MG63 (cell line): Measurements from ENCODE around the gene FAM110A. TPM values are rescaled to one million over a fixed set of nuclear protein-coding genes. Genes with fewer than 3 reads are reported as not detected.
A peak's percentile ranks its signal among the peaks of the same experiment; 100 is the strongest.

Experiments
- DNase-seq: peaks from one replicate; pipeline ENCODE4 v3.0.0-alpha.2; 2020
- H3K27me3 ChIP-seq: fragments of 250-450 bp; sonication (Bioruptor Pico); 2 replicates; pipeline ENCODE4 v1.5.1; 2020; ENCODE audit warnings: mild to moderate bottlenecking, moderate library complexity
- H3K36me3 ChIP-seq: fragments of 250-450 bp; sonication (Bioruptor Pico); 2 replicates; pipeline ENCODE4 v1.5.1; 2020; ENCODE audit warnings: mild to moderate bottlenecking, moderate library complexity
- H3K4me3 ChIP-seq: fragments of 250-450 bp; sonication (Bioruptor Pico); 2 replicates; pipeline ENCODE4 v1.5.1; 2020; ENCODE audit warnings: mild to moderate bottlenecking, moderate library complexity
- H3K9me3 ChIP-seq: fragments of 250-450 bp; sonication (Bioruptor Pico); 2 replicates; pipeline ENCODE4 v1.5.1; 2020; ENCODE audit warnings: mild to moderate bottlenecking, moderate library complexity
- total RNA-seq: library from RNA; depleted of rRNA; stranded (reverse); fragments of >200 nt; shearing (Covaris generic); gene quantifications from 2 replicates; pipeline ENCODE4 v1.2.3, GENCODE V29; 2014; ENCODE audit warnings: low replicate concordance

Gene FAM110A
- total RNA-seq, 1 experiment from 2014 or later: 3.9 TPM

GRCh38 chr20:834151-834746, 734 bp downstream of the FAM110A start:
- H3K27me3 ChIP-seq: no peaks in the 10 kb centered on the region
- peak overlapping the region; percentile 88 for H3K4me3 ChIP-seq
- no peaks in the 10 kb centered on the region for H3K36me3 ChIP-seq
- DNase-seq: no peak
- no peaks in the 10 kb centered on the region for H3K9me3 ChIP-seq

GRCh38 chr20:835608-836045, 2.1 kb downstream of the FAM110A start:
- Histone ChIP-seq H3K36me3 (no peaks in the 10 kb centered on the region), H3K4me3 (no peak overlapping the region), H3K27me3 (no peaks in the 10 kb centered on the region), H3K9me3 (no peaks in the 10 kb centered on the region)
- DNase-seq: peak; percentile 9

DNA sequence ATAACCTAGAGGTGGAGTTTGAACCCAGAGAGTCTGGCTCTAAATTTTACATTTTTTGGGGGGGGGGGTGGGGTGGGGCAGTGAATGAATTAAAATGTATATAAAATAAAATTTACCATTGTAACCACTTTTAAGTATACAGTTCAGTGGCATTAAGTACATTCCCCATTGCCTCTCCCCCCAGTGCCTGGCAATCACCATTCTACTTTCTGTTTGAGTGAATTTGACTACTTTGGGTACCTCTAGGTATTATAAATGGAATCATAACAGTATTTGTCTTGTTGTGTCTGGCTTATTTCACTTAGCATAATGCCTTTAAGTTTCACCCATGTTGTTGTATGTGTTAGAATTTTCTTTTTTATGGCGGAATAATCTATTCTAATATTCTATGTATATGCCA, 2.7 kb downstream of the FAM110A start:
- no peak overlapping the region for H3K4me3 ChIP-seq
- no peaks in the 10 kb centered on the region for H3K9me3 ChIP-seq
- no peaks in the 10 kb centered on the region for H3K27me3 ChIP-seq
- no peak for DNase-seq
- H3K36me3 ChIP-seq: no peaks in the 10 kb centered on the region

- H3K36me3 ChIP-seq: no peaks in the 10 kb centered on the region
- no peaks in the 10 kb centered on the region for H3K9me3 ChIP-seq
- H3K27me3 ChIP-seq: no peaks in the 10 kb centered on the region
- H3K4me3 ChIP-seq: no peak overlapping the region
- no peak for DNase-seq
Observed at GRCh38 chr20:839015-839414, 5.5 kb downstream of the FAM110A start.

DNA sequence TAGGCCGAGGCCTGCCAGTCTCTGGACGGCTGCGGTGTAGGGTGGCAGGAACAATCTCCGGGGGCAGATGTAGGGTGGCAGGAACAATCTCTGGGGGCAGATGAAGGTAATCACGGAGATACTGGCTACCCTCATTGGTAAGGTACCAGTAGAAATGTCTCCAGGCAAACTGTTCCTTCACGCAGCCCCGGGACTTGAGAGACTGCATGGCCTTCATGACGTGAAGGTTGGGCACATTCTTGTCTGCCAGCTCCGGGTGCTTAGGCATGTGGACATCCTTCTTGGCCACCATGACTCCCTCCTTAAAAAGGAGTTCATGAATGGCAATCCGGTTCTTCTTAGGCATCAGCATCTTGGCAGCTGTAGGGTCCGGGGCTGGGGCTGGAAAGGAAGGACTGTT, 6.1 kb downstream of the FAM110A start:
- Histone ChIP-seq H3K9me3 (no peaks in the 10 kb centered on the region), H3K4me3 (no peak overlapping the region), H3K27me3 (no peaks in the 10 kb centered on the region), H3K36me3 (no peaks in the 10 kb centered on the region)
- DNase-seq: no peak

GRCh38 chr20:840503-840857, 7.0 kb downstream of the FAM110A start:
- Histone ChIP-seq H3K4me3 (no peak overlapping the region), H3K27me3 (no peaks in the 10 kb centered on the region), H3K36me3 (no peaks in the 10 kb centered on the region), H3K9me3 (no peaks in the 10 kb centered on the region)
- no peak for DNase-seq

DNA sequence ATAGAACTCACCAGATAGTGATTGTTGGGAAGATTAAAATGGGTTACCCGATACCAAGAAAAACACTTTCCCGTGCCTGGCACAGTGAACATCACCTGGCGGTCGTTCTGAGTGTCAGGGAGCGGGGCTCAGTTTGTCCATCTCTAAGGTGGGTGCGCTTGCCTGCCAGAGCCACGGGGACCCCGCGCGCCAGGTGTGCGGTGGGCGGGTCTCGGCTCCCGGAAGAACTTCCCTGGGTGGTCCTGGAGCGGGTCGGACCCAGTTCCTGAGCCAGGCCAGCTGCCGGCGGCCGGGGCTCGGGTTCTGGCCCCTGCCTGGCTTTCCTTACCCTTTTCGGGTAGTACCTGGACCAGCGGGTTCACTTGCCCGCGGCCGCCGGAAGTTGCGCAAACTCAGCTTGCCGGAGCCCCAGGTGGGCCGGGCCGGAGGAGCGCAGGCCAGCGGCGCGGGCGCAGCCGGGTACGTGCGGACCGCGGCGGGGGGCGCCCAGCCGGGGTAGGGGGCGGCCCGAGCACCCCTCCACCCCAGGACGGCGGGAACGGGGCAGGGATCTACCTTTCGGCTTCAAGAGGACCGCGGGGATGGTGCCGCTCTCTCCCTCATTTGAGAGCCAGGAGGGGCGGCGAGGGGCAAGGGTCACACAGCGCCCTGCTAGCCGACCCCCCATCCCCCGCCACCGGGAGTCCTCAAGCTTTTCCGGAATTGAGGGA, 7.5 kb downstream of the FAM110A start:
- Histone ChIP-seq H3K4me3 (no peak overlapping the region), H3K36me3 (no peaks in the 10 kb centered on the region), H3K9me3 (no peaks in the 10 kb centered on the region), H3K27me3 (no peaks in the 10 kb centered on the region)
- no peak for DNase-seq

- Histone ChIP-seq H3K36me3 (no peaks in the 10 kb centered on the region), H3K27me3 (no peaks in the 10 kb centered on the region), H3K4me3 (no peak overlapping the region), H3K9me3 (no peaks in the 10 kb centered on the region)
- no peak for DNase-seq
Observed at GRCh38 chr20:841568-842546, 8.3 kb downstream of the FAM110A start.

DNA sequence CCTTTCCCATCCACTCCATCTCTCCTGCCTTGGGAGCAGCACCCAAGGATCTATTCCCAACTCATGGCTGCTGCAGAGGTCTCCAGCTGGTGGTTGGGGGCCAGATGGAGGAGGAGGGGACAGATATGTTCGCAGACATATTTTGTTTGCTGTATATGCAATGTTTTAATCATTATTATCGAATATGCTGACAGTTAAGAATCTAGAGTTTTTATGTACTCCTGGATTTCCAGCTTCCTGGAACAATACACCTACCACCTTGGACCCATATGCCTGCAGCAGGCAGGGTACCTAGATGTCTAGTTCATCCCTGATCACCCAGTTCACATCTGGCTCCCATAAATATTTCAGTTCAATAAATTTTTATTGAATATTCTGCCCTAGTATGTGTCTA, 9.0 kb downstream of the FAM110A start:
- H3K36me3 ChIP-seq: no peaks in the 10 kb centered on the region
- no peaks in the 10 kb centered on the region for H3K9me3 ChIP-seq
- no peaks in the 10 kb centered on the region for H3K27me3 ChIP-seq
- no peak overlapping the region for H3K4me3 ChIP-seq
- no peak for DNase-seq

GRCh38 chr20:843912-844311, 10.4 kb downstream of the FAM110A start:
- no peaks in the 10 kb centered on the region for H3K9me3 ChIP-seq
- no peak overlapping the region for H3K4me3 ChIP-seq
- H3K27me3 ChIP-seq: no peaks in the 10 kb centered on the region
- H3K36me3 ChIP-seq: no peaks in the 10 kb centered on the region
- DNase-seq: no peak

GRCh38 chr20:844473-845225, 11.1 kb downstream of the FAM110A start:
- peak; percentile 76 for DNase-seq
- no peaks in the 10 kb centered on the region for H3K36me3 ChIP-seq
- H3K9me3 ChIP-seq: no peaks in the 10 kb centered on the region
- no peak overlapping the region for H3K4me3 ChIP-seq
- no peaks in the 10 kb centered on the region for H3K27me3 ChIP-seq

- H3K27me3 ChIP-seq: no peaks in the 10 kb centered on the region
- no peak for DNase-seq
- no peaks in the 10 kb centered on the region for H3K36me3 ChIP-seq
- no peaks in the 10 kb centered on the region for H3K9me3 ChIP-seq
- no peak overlapping the region for H3K4me3 ChIP-seq
Observed at GRCh38 chr20:845226-845868, 11.8 kb downstream of the FAM110A start.

- no peaks in the 10 kb centered on the region for H3K36me3 ChIP-seq
- H3K4me3 ChIP-seq: no peak overlapping the region
- H3K9me3 ChIP-seq: no peaks in the 10 kb centered on the region
- no peaks in the 10 kb centered on the region for H3K27me3 ChIP-seq
- DNase-seq: no peak
Observed at GRCh38 chr20:845941-846893, 12.7 kb downstream of the FAM110A start.

DNA sequence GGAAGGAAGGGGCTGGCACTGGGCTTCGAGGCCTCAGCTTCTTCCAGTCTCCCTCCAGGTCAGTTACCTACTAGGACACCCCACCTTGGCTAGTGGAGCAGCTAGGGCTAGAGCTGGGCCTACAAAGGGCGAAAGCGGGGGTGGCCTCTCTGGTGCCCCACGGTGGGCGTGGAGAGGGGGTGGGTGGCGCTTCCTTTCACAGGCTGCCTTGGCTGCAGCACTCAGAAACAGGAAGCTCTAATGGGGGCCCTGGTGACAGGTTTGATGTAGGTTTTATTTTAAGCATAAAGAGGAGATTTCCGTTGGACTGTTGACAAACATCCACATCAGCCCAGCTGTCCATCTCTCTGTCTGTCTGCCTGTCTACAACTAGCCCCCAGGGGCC, 13.4 kb downstream of the FAM110A start:
- Histone ChIP-seq H3K4me3 (no peak overlapping the region), H3K36me3 (no peaks in the 10 kb centered on the region), H3K9me3 (no peaks in the 10 kb centered on the region), H3K27me3 (no peaks in the 10 kb centered on the region)
- DNase-seq: no peak

DNA sequence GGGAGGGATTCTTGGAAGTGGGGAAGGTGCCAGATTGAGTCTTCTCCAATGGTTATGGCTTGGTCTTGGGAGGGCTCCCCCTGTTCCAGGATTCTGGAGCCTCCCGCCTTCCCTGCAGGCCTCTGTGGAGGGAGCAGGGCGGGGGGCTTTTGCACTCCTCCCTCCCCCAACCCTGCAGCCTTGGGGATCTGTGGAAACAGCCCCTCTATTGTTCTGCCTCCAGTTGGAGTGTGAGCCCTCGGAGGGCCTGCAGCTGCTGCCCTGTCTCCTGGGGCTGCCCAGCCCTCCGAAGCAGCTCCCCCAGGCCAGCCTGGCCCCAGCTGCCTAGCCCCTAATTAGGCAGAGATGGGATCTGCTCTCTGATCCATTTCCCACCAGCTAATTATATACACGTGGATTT, 14.7 kb downstream of the FAM110A start:
- Histone ChIP-seq H3K4me3 (no peak overlapping the region), H3K27me3 (no peaks in the 10 kb centered on the region), H3K36me3 (no peaks in the 10 kb centered on the region), H3K9me3 (no peaks in the 10 kb centered on the region)
- DNase-seq: no peak
